HCT116 (cell line): ENCODE results near the gene AR.

ENCODE experiments used
- EGR1 ChIP-seq: IDR thresholded peaks from 2 replicates; pipeline ENCODE4 v1.6.1; 2012; ENCODE audit warnings: low read depth
- EZH2 ChIP-seq: fragments of 200-600 bp; sonication (generic); IDR thresholded peaks from 2 replicates; pipeline ENCODE4 v1.6.1; 2017; ENCODE audit warnings: antibody characterized with exemption, mixed run types
- EZH2phosphoT487 ChIP-seq: fragments of 200-600 bp; IDR thresholded peaks from 2 replicates; pipeline ENCODE4 v1.6.1; 2018; ENCODE audit warnings: antibody characterized with exemption, borderline replicate concordance
- FOSL1 ChIP-seq: IDR thresholded peaks from 2 replicates; pipeline ENCODE4 v1.6.1; 2012; ENCODE audit warnings: low read depth
- POLR2A ChIP-seq: IDR thresholded peaks from 2 replicates; pipeline ENCODE4 v1.7.0; 2011; ENCODE audit warnings: borderline replicate concordance; ENCODE audit not compliant: insufficient read depth, insufficient read length; ENCODE audit errors: extremely low read depth
- POLR2AphosphoS5 ChIP-seq: IDR thresholded peaks from 2 replicates; pipeline ENCODE4 v1.6.1; 2011; ENCODE audit warnings: mild to moderate bottlenecking, low read depth, low read length, moderate library complexity
- RAD21 ChIP-seq: IDR thresholded peaks from 2 replicates; pipeline ENCODE4 v1.6.1; 2012; ENCODE audit warnings: low read depth, mild to moderate bottlenecking
- SP1 ChIP-seq: IDR thresholded peaks from 2 replicates; pipeline ENCODE4 v1.6.1; 2012; ENCODE audit warnings: low read depth
- TCF7L2 ChIP-seq: IDR thresholded peaks from 2 replicates; pipeline ENCODE4 v1.7.0; 2011; ENCODE audit warnings: borderline replicate concordance, inconsistent platforms; ENCODE audit not compliant: insufficient read depth, insufficient read length; ENCODE audit errors: extremely low read depth
- ZFX ChIP-seq: fragments of 450-650 bp; IDR thresholded peaks from 2 replicates; pipeline ENCODE4 v1.6.1; 2017
- ZNF274 ChIP-seq: fragments of 200-500 bp; sonication (Bioruptor generic); IDR thresholded peaks from 2 replicates; pipeline ENCODE4 v1.6.1; 2014; ENCODE audit warnings: mild to moderate bottlenecking, low read depth, low read length, inconsistent platforms
- TF ChIP-seq, protein P1 (sequence below): IDR thresholded peaks from 2 replicates; pipeline ENCODE4 v1.6.1; 2012
- TF ChIP-seq, protein P2 (sequence below): IDR thresholded peaks from 2 replicates; pipeline ENCODE4 v1.6.1; 2012; ENCODE audit warnings: low read depth
- TF ChIP-seq, protein P3 (sequence below), 3 experiments: fragments of 200-600 bp in 1 of 3; sonication (generic) in 1 of 3; IDR thresholded peaks in 2 of 3; conservative IDR thresholded peaks in 1 of 3; 2 replicates each; pipeline ENCODE4 v1.5.1; 2012 to 2017; ENCODE audit warnings: low read depth in 2 of 3, low read length in 2 of 3, antibody characterized with exemption in 1 of 3, borderline replicate concordance in 1 of 3, control low read depth in 1 of 3, mild to moderate bottlenecking in 1 of 3, mixed read lengths in 1 of 3, mixed run types in 1 of 3, moderate library complexity in 1 of 3; ENCODE audit not compliant: insufficient read depth in 1 of 3

DNA sequence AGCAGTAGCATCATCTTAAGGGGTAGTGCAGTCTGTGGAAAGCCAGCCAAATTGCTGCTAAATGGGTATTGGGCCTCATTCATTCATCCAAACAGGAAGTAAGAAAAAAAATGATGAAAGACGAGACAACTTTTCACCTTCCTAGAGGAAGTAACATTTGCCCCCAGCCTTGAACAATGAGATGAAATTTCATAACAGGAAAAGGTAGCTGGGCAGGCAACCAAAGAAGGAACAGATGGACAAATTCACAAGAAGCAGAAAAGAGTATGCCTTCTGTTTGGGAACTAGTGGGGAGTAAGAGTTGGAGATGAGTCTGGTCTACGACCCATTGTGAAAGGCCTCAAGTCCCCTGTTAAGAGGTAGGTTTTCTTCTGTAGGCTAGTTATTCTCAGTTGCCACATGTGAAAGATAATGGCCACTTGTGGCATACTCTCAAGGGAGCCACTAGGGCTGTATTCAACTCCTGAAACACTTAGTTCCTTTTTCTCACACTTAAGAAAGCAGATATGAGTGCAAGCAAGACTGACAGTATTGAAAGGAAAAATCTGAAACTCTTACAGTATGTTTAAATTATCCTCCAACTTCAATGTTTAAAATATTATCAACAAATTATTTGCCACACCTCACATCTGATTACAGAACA is 190.4 kb downstream of the AR start:
- TF ChIP-seq, protein P1, sequence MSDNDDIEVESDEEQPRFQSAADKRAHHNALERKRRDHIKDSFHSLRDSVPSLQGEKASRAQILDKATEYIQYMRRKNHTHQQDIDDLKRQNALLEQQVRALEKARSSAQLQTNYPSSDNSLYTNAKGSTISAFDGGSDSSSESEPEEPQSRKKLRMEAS, result no peak
- TF ChIP-seq, protein P2, sequence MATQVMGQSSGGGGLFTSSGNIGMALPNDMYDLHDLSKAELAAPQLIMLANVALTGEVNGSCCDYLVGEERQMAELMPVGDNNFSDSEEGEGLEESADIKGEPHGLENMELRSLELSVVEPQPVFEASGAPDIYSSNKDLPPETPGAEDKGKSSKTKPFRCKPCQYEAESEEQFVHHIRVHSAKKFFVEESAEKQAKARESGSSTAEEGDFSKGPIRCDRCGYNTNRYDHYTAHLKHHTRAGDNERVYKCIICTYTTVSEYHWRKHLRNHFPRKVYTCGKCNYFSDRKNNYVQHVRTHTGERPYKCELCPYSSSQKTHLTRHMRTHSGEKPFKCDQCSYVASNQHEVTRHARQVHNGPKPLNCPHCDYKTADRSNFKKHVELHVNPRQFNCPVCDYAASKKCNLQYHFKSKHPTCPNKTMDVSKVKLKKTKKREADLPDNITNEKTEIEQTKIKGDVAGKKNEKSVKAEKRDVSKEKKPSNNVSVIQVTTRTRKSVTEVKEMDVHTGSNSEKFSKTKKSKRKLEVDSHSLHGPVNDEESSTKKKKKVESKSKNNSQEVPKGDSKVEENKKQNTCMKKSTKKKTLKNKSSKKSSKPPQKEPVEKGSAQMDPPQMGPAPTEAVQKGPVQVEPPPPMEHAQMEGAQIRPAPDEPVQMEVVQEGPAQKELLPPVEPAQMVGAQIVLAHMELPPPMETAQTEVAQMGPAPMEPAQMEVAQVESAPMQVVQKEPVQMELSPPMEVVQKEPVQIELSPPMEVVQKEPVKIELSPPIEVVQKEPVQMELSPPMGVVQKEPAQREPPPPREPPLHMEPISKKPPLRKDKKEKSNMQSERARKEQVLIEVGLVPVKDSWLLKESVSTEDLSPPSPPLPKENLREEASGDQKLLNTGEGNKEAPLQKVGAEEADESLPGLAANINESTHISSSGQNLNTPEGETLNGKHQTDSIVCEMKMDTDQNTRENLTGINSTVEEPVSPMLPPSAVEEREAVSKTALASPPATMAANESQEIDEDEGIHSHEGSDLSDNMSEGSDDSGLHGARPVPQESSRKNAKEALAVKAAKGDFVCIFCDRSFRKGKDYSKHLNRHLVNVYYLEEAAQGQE, result no peak
- TF ChIP-seq, protein P3, sequence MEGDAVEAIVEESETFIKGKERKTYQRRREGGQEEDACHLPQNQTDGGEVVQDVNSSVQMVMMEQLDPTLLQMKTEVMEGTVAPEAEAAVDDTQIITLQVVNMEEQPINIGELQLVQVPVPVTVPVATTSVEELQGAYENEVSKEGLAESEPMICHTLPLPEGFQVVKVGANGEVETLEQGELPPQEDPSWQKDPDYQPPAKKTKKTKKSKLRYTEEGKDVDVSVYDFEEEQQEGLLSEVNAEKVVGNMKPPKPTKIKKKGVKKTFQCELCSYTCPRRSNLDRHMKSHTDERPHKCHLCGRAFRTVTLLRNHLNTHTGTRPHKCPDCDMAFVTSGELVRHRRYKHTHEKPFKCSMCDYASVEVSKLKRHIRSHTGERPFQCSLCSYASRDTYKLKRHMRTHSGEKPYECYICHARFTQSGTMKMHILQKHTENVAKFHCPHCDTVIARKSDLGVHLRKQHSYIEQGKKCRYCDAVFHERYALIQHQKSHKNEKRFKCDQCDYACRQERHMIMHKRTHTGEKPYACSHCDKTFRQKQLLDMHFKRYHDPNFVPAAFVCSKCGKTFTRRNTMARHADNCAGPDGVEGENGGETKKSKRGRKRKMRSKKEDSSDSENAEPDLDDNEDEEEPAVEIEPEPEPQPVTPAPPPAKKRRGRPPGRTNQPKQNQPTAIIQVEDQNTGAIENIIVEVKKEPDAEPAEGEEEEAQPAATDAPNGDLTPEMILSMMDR (IDR thresholded peaks at IDR 0.05 in 2 of 3, conservative IDR thresholded peaks at IDR 0.05 in 1 of 3; ENCODE audit: borderline replicate concordance in 1 of 3, insufficient read depth in 1 of 3, low read depth in 2 of 3, low read length in 2 of 3), result no peak
- TF ChIP-seq POLR2AphosphoS5, result no peak
- no peak for TF ChIP-seq ZNF274
- no peak for TF ChIP-seq EZH2
- TF ChIP-seq SP1, result no peak
- no peak for TF ChIP-seq TCF7L2
- TF ChIP-seq POLR2A, result no peak
- no peak for TF ChIP-seq EGR1
- TF ChIP-seq RAD21, result no peak
- TF ChIP-seq EZH2phosphoT487, result no peak
- no peak for TF ChIP-seq FOSL1
- TF ChIP-seq ZFX, result no peak
